ENCODE measurements around the gene NAGK. TPM values are rescaled to one million over a fixed set of nuclear protein-coding genes. Genes with fewer than 3 reads are reported as not detected.
A peak's percentile ranks its signal among the peaks of the same experiment; 100 is the strongest.
"Not testable (repeated sequence)": the region's sequence is repeated elsewhere in the genome, so short reads cannot be mapped to it uniquely, and the experiment has no call there.

NAGK gene
- total RNA-seq, 1 donor, result 57.2 TPM

GRCh38 chr2:71089475-71089874, 21.0 kb downstream of the NAGK start:
- H3K4me1 ChIP-seq (ENCODE audit: insufficient read depth, low read length); H3K27me3 ChIP-seq (ENCODE audit: insufficient read depth, low read length); H3K9me3 ChIP-seq (ENCODE audit: low read depth, low read length); H3K36me3 ChIP-seq (ENCODE audit: insufficient read depth, low read length); H3K4me2 ChIP-seq (ENCODE audit: insufficient read depth, low read length); H3K79me2 ChIP-seq (ENCODE audit: insufficient read depth, low read length); H3K4me3 ChIP-seq (ENCODE audit: insufficient read depth, low read length); DNase-seq (ENCODE audit: insufficient read length, low spot score, missing footprints); H3K27ac ChIP-seq (ENCODE audit: low read depth, low read length); H2AFZ ChIP-seq (ENCODE audit: low read length); H4K20me1 ChIP-seq (ENCODE audit: insufficient read depth, low read length): not testable (repeated sequence)

DNA sequence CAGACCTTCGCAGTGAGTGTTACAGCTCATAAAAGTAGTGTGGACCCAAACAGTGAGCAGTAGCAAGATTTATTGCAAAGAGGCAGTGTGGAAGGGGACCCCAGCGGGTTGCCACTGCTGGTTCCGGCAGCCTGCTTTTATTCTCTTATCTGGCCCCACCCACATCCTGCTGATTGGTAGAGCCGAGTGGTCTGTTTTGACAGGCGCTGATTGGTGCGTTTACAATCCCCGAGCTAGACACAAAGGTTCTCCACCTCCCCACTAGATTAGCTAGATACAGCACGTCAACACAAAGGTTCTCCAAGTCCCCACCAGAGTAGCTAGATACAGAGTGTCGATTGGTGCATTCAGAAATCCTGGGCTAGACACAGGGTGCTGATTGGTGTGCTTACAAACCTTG, 23.4 kb downstream of the NAGK start:
- H3K79me2 ChIP-seq (ENCODE audit: insufficient read depth, low read length); H3K4me1 ChIP-seq (ENCODE audit: insufficient read depth, low read length); H3K36me3 ChIP-seq (ENCODE audit: insufficient read depth, low read length); H3K4me3 ChIP-seq (ENCODE audit: insufficient read depth, low read length); H3K4me2 ChIP-seq (ENCODE audit: insufficient read depth, low read length); H4K20me1 ChIP-seq (ENCODE audit: insufficient read depth, low read length); H3K27me3 ChIP-seq (ENCODE audit: insufficient read depth, low read length); DNase-seq (ENCODE audit: insufficient read length, low spot score, missing footprints); H3K27ac ChIP-seq (ENCODE audit: low read depth, low read length); H2AFZ ChIP-seq (ENCODE audit: low read length); H3K9me3 ChIP-seq (ENCODE audit: low read depth, low read length): not testable (repeated sequence)

DNA sequence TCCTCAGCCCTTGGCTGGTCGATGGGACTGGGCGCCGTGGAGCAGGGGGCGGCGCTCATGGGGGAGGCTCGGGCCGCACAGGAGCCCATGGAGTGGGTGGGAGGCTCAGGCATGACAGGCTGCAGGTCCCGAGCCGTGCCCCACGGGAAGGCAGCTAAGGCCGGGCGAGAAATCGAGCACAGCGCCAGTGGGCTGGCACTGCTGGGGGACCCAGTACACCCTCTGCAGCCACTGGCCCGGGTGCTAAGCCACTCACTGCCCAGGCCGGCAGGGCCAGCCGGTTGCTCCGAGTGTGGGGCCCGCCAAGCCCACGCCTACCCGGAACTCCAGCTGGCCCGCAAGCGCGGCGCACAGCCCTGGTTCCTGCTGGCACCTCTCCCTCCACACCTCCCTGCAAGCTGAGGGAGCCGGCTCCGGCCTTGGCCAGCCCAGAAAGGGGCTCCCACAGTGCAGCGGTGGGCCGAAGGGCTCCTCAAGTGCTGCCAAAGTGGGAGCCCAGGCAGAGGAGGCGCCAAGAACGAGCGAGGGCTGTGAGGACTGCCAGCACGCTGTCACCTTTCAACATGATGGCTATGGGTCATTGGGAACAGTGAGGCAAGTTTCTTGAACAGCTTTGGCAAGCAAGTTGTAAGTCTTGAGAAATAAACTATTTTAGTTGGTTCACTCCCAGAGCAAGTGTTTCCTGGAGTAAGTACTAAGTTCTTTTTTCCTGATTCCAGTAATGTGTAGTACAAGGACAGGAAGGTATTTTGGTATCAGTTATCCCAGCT, 24.2 kb downstream of the NAGK start:
- H3K4me3 ChIP-seq (ENCODE audit: insufficient read depth, low read length); DNase-seq (ENCODE audit: insufficient read length, low spot score, missing footprints): not testable (repeated sequence)

GRCh38 chr2:71100195-71100964, 31.9 kb downstream of the NAGK start:
- Histone ChIP-seq H3K4me2 (ENCODE audit: insufficient read depth, low read length) (peak overlapping the region; percentile 52), H3K9me3 (ENCODE audit: low read depth, low read length) (no peaks in the 10 kb centered on the region), H3K4me1 (ENCODE audit: insufficient read depth, low read length) (peaks cover 11% of the 10 kb centered on the region), H3K27me3 (ENCODE audit: insufficient read depth, low read length) (no peaks in the 10 kb centered on the region), H3K27ac (ENCODE audit: low read depth, low read length) (peak overlapping the region; percentile 38), H2AFZ (ENCODE audit: low read length) (peak overlapping the region; percentile 43), H3K79me2 (ENCODE audit: insufficient read depth, low read length) (no peaks in the 10 kb centered on the region), H4K20me1 (ENCODE audit: insufficient read depth, low read length) (no peaks in the 10 kb centered on the region), H3K36me3 (ENCODE audit: insufficient read depth, low read length) (no peaks in the 10 kb centered on the region), H3K4me3 (ENCODE audit: insufficient read depth, low read length) (no peak overlapping the region)
- DNase-seq (ENCODE audit: insufficient read length, low spot score, missing footprints), result peak; percentile 92
- peak; percentile 87 for TF ChIP-seq CTCF (IDR thresholded peaks at IDR 0.05; ENCODE audit: extremely low read depth, low read depth, low read length)

More for the DNA sequence above, 24.2 kb downstream of the NAGK start:
- H3K27me3 ChIP-seq (ENCODE audit: insufficient read depth, low read length); H3K4me2 ChIP-seq (ENCODE audit: insufficient read depth, low read length); H2AFZ ChIP-seq (ENCODE audit: low read length); H3K9me3 ChIP-seq (ENCODE audit: low read depth, low read length); H3K36me3 ChIP-seq (ENCODE audit: insufficient read depth, low read length); H3K4me1 ChIP-seq (ENCODE audit: insufficient read depth, low read length); H4K20me1 ChIP-seq (ENCODE audit: insufficient read depth, low read length); H3K79me2 ChIP-seq (ENCODE audit: insufficient read depth, low read length); H3K27ac ChIP-seq (ENCODE audit: low read depth, low read length): not testable (repeated sequence)

- peak overlapping the region; percentile 38 for H3K27ac ChIP-seq (ENCODE audit: low read depth, low read length)
These were observed 33.2 kb downstream of the NAGK start for GRCh38 chr2:71101656-71102055.

More at GRCh38 chr2:71101656-71102055, 33.2 kb downstream of the NAGK start:
- Histone ChIP-seq H3K4me1 (ENCODE audit: insufficient read depth, low read length) (peaks cover 11% of the 10 kb centered on the region), H4K20me1 (ENCODE audit: insufficient read depth, low read length) (no peaks in the 10 kb centered on the region), H2AFZ (ENCODE audit: low read length) (peak overlapping the region; percentile 2), H3K9me3 (ENCODE audit: low read depth, low read length) (no peaks in the 10 kb centered on the region), H3K4me3 (ENCODE audit: insufficient read depth, low read length) (no peak overlapping the region), H3K27me3 (ENCODE audit: insufficient read depth, low read length) (no peaks in the 10 kb centered on the region), H3K36me3 (ENCODE audit: insufficient read depth, low read length) (no peaks in the 10 kb centered on the region), H3K79me2 (ENCODE audit: insufficient read depth, low read length) (no peaks in the 10 kb centered on the region), H3K4me2 (ENCODE audit: insufficient read depth, low read length) (peak overlapping the region; percentile 52)
- peak; percentile 82 for DNase-seq (ENCODE audit: insufficient read length, low spot score, missing footprints)
- no peak for TF ChIP-seq CTCF (IDR thresholded peaks at IDR 0.05; ENCODE audit: extremely low read depth, low read depth, low read length)
